Measurements from ENCODE around the gene ASB6. TPM values are rescaled to one million over a fixed set of nuclear protein-coding genes. Genes with fewer than 3 reads are reported as not detected.
"Not testable (repeated sequence)": the region's sequence is repeated elsewhere in the genome, so short reads cannot be mapped to it uniquely, and the experiment has no call there.

ASB6 gene
- total RNA-seq, 1 experiment from 2014 or later: 37.2 TPM

- no peak for DNase-seq (ENCODE audit: low spot score)
- in situ Hi-C loops (cut with HindIII; ENCODE audit: low sequenced_read_pairs): no loop called here
Observed at GRCh38 chr9:129648092-129648763, 6.3 kb upstream of the ASB6 start.

GRCh38 chr9:129647635-129648034, 5.7 kb upstream of the ASB6 start:
- no peak for DNase-seq (ENCODE audit: low spot score)
- in situ Hi-C loops (cut with HindIII; ENCODE audit: low sequenced_read_pairs): no loop called here

- DNase-seq (ENCODE audit: low spot score): no peak
- in situ Hi-C loops (cut with HindIII; ENCODE audit: low sequenced_read_pairs): no loop called here
Observed at GRCh38 chr9:129646654-129647053, 4.7 kb upstream of the ASB6 start.

- in situ Hi-C loops (cut with HindIII; ENCODE audit: low sequenced_read_pairs): no loop called here
- no peak for DNase-seq (ENCODE audit: low spot score)
Observed at GRCh38 chr9:129646252-129646651, 4.3 kb upstream of the ASB6 start.

- no peak for DNase-seq (ENCODE audit: low spot score)
- in situ Hi-C loops (cut with HindIII; ENCODE audit: low sequenced_read_pairs): no loop called here
Observed at GRCh38 chr9:129644902-129645301, 3.0 kb upstream of the ASB6 start.

GRCh38 chr9:129644365-129644764, 2.4 kb upstream of the ASB6 start:
- DNase-seq (ENCODE audit: low spot score): no peak
- in situ Hi-C loops (cut with HindIII; ENCODE audit: low sequenced_read_pairs): no loop called here

- in situ Hi-C loops (cut with HindIII; ENCODE audit: low sequenced_read_pairs): no loop called here
- DNase-seq (ENCODE audit: low spot score): no peak
Observed at GRCh38 chr9:129643706-129644105, 1.8 kb upstream of the ASB6 start.

- in situ Hi-C loops (cut with HindIII; ENCODE audit: low sequenced_read_pairs): no loop called here
- DNase-seq (ENCODE audit: low spot score): no peak
Observed at GRCh38 chr9:129640871-129641749, 841 bp downstream of the ASB6 start.

GRCh38 chr9:129640086-129640870, 1.7 kb downstream of the ASB6 start:
- in situ Hi-C loops (cut with HindIII; ENCODE audit: low sequenced_read_pairs): no loop called here
- no peak for DNase-seq (ENCODE audit: low spot score)

- in situ Hi-C loops (cut with HindIII; ENCODE audit: low sequenced_read_pairs): no loop called here
- DNase-seq (ENCODE audit: low spot score): no peak
Observed at GRCh38 chr9:129639756-129640085, 2.2 kb downstream of the ASB6 start.

GRCh38 chr9:129639034-129639630, 2.8 kb downstream of the ASB6 start:
- no peak for DNase-seq (ENCODE audit: low spot score)
- in situ Hi-C loops (cut with HindIII; ENCODE audit: low sequenced_read_pairs): no loop called here

- no peak for DNase-seq (ENCODE audit: low spot score)
- in situ Hi-C loops (cut with HindIII; ENCODE audit: low sequenced_read_pairs): no loop called here
Observed at GRCh38 chr9:129637673-129638439, 4.1 kb downstream of the ASB6 start.

- DNase-seq (ENCODE audit: low spot score): no peak
- in situ Hi-C loops (cut with HindIII; ENCODE audit: low sequenced_read_pairs): no loop called here
Observed at GRCh38 chr9:129637102-129637501, 4.8 kb downstream of the ASB6 start.

- in situ Hi-C loops (cut with HindIII; ENCODE audit: low sequenced_read_pairs); DNase-seq (ENCODE audit: low spot score): not testable (repeated sequence)
Observed at GRCh38 chr9:129636343-129636742, 5.6 kb downstream of the ASB6 start.

- in situ Hi-C loops (cut with HindIII; ENCODE audit: low sequenced_read_pairs): no loop called here
Observed at GRCh38 chr9:129635099-129636065, 6.6 kb downstream of the ASB6 start.

GRCh38 chr9:129633848-129634247, 8.1 kb downstream of the ASB6 start:
- DNase-seq (ENCODE audit: low spot score): no peak
- in situ Hi-C loops (cut with HindIII; ENCODE audit: low sequenced_read_pairs): loop anchor here (5.0 kb wide), 1 partner anchor 143 kb away; no protein-coding TSS in a partner anchor

More at GRCh38 chr9:129635099-129636065, 6.6 kb downstream of the ASB6 start:
- DNase-seq (ENCODE audit: low spot score): no peak

GRCh38 chr9:129633207-129633606, 8.7 kb downstream of the ASB6 start:
- in situ Hi-C loops (cut with HindIII; ENCODE audit: low sequenced_read_pairs): loop anchor here (5.0 kb wide), 1 partner anchor 144 kb away; no protein-coding TSS in a partner anchor
- no peak for DNase-seq (ENCODE audit: low spot score)

- in situ Hi-C loops (cut with HindIII; ENCODE audit: low sequenced_read_pairs): loop anchor here (5.0 kb wide), 1 partner anchor 145 kb away; no protein-coding TSS in a partner anchor
- no peak for DNase-seq (ENCODE audit: low spot score)
Observed at GRCh38 chr9:129632460-129632859, 9.5 kb downstream of the ASB6 start.

All from G401 (cell line).